ENCODE measurements around the gene BTN2A1.
"Not testable (repeated sequence)": the region's sequence is repeated elsewhere in the genome, so short reads cannot be mapped to it uniquely, and the experiment has no call there.

The BTN2A1 gene

GRCh38 chr6:26457806-26458688 is at the start of gene BTN2A1:
TSS of gene BTN2A1 (plus strand) at chr6:26457955. CDS start at chr6:26458637, 682 bp downstream.
- DNase-seq (ENCODE audit: low spot score), result peak; percentile 93

GRCh38 chr6:26408828-26409730 is 48.7 kb upstream of the BTN2A1 start:
- no peak for DNase-seq (ENCODE audit: low spot score)

- DNase-seq (ENCODE audit: low spot score), result peak; percentile 12
Measured at GRCh38 chr6:26411751-26412150, 46.0 kb upstream of the BTN2A1 start.

- no peak for DNase-seq (ENCODE audit: low spot score)
Measured at GRCh38 chr6:26412228-26412627, 45.5 kb upstream of the BTN2A1 start.

GRCh38 chr6:26412954-26413353 is 44.8 kb upstream of the BTN2A1 start:
- DNase-seq (ENCODE audit: low spot score), result no peak

- no peak for DNase-seq (ENCODE audit: low spot score)
Measured at GRCh38 chr6:26414281-26414680, 43.5 kb upstream of the BTN2A1 start.

GRCh38 chr6:26415036-26415614 is 42.6 kb upstream of the BTN2A1 start:
- DNase-seq (ENCODE audit: low spot score), result no peak

GRCh38 chr6:26415791-26416190 is 42.0 kb upstream of the BTN2A1 start:
- DNase-seq (ENCODE audit: low spot score), result peak; percentile 6

GRCh38 chr6:26416288-26416687 is 41.5 kb upstream of the BTN2A1 start:
- no peak for DNase-seq (ENCODE audit: low spot score)

GRCh38 chr6:26418077-26418476 is 39.7 kb upstream of the BTN2A1 start:
- DNase-seq (ENCODE audit: low spot score), result not testable (repeated sequence)

GRCh38 chr6:26418795-26419194 is 39.0 kb upstream of the BTN2A1 start:
- DNase-seq (ENCODE audit: low spot score), result not testable (repeated sequence)

- DNase-seq (ENCODE audit: low spot score), result no peak
Measured at GRCh38 chr6:26420688-26421171, 37.0 kb upstream of the BTN2A1 start.

- peak; percentile 95 for DNase-seq (ENCODE audit: low spot score)
Measured at GRCh38 chr6:26421259-26422144, 36.3 kb upstream of the BTN2A1 start.

- DNase-seq (ENCODE audit: low spot score), result no peak
Measured at GRCh38 chr6:26422329-26422728, 35.4 kb upstream of the BTN2A1 start.

- no peak for DNase-seq (ENCODE audit: low spot score)
Measured at GRCh38 chr6:26426691-26427450, 30.9 kb upstream of the BTN2A1 start.

- no peak for DNase-seq (ENCODE audit: low spot score)
Measured at GRCh38 chr6:26427451-26427809, 30.3 kb upstream of the BTN2A1 start.

- DNase-seq (ENCODE audit: low spot score), result no peak
Measured at GRCh38 chr6:26428206-26428605, 29.5 kb upstream of the BTN2A1 start.

- no peak for DNase-seq (ENCODE audit: low spot score)
Measured at GRCh38 chr6:26430787-26431186, 27.0 kb upstream of the BTN2A1 start.

GRCh38 chr6:26431258-26432172 is 26.2 kb upstream of the BTN2A1 start:
- peak; percentile 52 for DNase-seq (ENCODE audit: low spot score)

Measured in AG08395 (cell line).